ENCODE measurements around the gene WWP2.

GRCh38 chr16:69848637-69849545, 86.8 kb downstream of the WWP2 start:
- TF ChIP-seq, protein P1, sequence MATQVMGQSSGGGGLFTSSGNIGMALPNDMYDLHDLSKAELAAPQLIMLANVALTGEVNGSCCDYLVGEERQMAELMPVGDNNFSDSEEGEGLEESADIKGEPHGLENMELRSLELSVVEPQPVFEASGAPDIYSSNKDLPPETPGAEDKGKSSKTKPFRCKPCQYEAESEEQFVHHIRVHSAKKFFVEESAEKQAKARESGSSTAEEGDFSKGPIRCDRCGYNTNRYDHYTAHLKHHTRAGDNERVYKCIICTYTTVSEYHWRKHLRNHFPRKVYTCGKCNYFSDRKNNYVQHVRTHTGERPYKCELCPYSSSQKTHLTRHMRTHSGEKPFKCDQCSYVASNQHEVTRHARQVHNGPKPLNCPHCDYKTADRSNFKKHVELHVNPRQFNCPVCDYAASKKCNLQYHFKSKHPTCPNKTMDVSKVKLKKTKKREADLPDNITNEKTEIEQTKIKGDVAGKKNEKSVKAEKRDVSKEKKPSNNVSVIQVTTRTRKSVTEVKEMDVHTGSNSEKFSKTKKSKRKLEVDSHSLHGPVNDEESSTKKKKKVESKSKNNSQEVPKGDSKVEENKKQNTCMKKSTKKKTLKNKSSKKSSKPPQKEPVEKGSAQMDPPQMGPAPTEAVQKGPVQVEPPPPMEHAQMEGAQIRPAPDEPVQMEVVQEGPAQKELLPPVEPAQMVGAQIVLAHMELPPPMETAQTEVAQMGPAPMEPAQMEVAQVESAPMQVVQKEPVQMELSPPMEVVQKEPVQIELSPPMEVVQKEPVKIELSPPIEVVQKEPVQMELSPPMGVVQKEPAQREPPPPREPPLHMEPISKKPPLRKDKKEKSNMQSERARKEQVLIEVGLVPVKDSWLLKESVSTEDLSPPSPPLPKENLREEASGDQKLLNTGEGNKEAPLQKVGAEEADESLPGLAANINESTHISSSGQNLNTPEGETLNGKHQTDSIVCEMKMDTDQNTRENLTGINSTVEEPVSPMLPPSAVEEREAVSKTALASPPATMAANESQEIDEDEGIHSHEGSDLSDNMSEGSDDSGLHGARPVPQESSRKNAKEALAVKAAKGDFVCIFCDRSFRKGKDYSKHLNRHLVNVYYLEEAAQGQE (IDR thresholded peaks at IDR 0.05; ENCODE audit: insufficient read depth in 1 of 2, low read depth in 2 of 2, low read length in 2 of 2): no peak
- no peak for TF ChIP-seq POLR2AphosphoS5 (IDR thresholded peaks at IDR 0.05; ENCODE audit: low read depth, low read length)
- TF ChIP-seq TAF1 (IDR thresholded peaks at IDR 0.05; ENCODE audit: borderline replicate concordance, insufficient read depth, low read length): no peak

Data from PFSK-1 (cell line).